ENCODE data around the gene MS4A7. TPM values are rescaled to one million over a fixed set of nuclear protein-coding genes. Genes with fewer than 3 reads are reported as not detected.
"Not testable (repeated sequence)": the region's sequence is repeated elsewhere in the genome, so short reads cannot be mapped to it uniquely, and the experiment has no call there.

Gene MS4A7
- 3.3 TPM for total RNA-seq

DNA sequence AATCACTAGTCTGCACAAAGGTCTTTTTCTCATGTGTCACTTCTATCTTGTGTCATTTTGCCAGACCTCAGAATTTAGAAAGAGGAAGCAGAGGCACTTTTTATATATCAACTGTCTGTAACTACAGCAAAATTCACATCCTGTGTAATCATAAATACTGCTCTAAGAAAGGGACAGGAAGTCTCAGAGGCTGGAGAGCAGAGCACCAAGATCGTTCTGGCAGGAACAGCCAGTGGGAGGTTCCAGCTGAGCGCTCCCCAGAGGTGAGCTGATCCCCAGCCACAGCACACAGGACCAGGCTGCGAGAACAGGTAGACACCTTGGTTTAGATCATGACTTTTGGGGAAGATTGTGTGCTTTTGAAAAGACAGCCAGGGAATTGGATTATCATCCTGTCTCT is at the start of gene MS4A7:
MS4A7 (plus strand) TSS at position 179 of the 400 bp plus-strand sequence. CDS start 4,610 bp downstream, outside the sequence.
- no peak for DNase-seq

GRCh38 chr11:60332846-60333245 is 45.5 kb upstream of the MS4A7 start:
- no peak for DNase-seq

DNA sequence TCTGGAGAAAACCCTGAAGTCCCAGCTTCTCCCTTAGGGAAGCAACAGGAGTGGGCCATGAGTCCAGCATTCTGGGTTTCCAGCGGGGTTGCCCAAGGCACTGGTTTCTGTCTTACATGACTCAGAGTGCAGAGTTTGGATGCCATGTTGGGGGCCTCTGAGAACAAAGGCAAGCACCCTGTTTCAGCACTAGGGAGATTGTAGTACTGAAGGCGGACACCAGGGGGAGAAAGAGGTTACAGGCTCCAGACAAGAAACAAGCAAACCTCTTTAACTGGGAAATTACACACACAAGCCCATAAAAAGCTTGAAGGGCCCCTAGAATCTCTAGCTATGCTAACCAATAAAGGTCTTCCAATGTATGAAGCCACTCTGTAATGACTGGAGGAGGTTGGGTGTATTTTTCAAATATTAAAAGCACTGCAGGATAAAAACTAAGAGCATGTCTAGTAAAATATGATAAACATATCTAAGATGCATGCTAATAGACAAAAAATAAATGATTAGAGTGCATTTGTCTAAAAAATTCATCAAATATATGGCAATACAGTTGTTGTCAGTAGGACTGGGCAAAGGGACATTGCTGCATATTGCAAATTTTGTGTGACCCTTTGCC is 44.2 kb upstream of the MS4A7 start:
- no peak for DNase-seq

DNA sequence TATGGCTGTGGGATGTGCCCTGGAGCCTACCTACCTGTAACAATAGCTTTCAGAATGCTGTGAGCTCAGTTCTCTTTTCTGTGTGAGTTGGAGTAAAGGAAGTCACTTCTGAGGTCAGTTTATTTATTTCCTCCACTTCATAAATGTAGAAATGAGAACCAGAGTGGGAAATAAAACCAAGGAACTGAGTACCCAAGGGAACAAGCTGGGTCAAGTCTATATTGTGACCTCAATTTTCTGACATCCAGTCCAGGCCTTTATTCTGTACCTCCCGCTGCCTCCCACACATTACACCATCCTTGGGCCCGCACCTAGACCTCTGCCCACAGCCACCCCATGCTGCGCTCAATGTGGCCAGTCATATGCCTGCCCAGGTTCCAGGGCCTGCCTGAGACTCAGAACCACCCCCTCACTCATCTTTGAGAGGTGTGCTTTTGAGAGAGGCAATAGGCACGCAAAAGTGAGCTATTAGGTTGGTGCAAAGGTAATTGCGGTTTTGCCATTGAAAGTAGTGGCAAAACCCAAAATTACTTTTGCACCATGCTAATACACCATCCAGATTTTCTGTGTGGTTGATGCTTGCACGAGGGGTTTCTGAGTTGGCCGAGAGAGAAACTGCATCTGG is 41.5 kb upstream of the MS4A7 start:
- no peak for DNase-seq

GRCh38 chr11:60338053-60338452 is 40.3 kb upstream of the MS4A7 start:
- DNase-seq, result no peak

- DNase-seq, result no peak
Observed at GRCh38 chr11:60339356-60339755, 39.0 kb upstream of the MS4A7 start.

DNA sequence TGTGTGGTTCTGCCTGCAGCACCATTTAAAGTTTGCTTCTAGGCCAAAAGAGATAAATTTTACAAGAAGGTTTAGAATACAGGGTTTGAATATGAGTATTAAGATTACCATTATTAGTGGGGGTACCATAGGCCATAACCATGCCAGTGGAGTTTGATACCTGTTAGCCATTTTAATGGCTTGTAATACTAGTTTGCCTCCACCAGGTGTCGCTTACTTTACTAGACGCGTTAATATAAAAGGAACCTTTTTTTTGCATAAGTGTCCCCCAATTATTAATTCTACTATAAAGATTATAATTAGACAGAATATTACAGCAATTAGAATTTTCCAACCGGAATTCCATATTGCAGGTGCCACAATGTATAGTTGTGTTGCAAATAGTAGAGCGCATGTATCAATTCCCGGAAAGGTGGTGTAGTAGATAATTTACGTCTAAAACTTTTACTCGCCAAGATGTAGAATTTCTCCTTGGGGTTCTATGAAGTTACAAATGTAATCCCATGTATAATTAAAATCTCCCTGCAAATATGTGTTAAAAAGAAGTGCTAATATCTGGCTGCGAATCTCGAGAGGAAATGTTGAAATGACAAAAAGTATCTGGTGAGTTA is 35.1 kb upstream of the MS4A7 start:
- DNase-seq, result no peak

- no peak for DNase-seq
Observed at GRCh38 chr11:60344146-60344545, 34.2 kb upstream of the MS4A7 start.

DNA sequence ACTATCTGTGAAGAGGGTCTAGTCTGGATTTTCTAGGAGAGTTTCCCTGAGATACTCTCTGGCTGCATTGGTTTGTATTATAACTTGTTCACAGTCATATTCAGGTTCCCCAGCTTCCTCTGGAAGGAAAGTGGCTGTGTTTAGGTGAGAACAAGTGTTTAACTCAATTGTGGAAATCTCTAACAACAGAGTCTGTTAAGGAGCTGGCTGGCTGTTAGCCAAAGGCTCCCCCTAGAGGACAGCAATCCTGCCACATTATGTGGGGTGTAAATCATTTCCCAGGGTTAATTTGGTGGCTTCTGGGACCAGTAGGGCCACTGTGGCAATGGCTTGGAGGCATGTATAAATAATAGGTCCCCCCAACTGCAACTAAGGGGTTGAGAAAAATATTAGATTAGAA is 32.8 kb upstream of the MS4A7 start:
- no peak for DNase-seq

GRCh38 chr11:60347084-60347797 is 31.1 kb upstream of the MS4A7 start:
- DNase-seq, result no peak

DNA sequence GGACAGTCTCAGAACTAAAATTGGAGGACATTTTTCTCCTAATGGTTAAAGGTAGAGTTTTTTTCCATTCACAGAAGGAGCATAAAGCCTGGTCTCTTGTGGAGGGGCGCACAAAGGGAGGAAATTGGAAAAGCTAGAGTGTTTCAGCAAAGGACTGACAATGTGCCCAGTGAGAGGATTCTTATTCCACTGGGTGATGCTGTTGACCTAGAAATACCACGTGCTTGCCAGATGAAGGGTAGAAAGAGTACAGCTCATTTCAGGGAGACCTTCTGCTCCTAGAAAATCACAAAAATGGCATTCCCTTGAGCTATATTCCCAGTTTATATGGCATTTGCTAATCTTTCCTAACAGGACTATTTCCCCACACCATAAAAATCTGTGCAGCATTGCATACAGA is 30.2 kb upstream of the MS4A7 start:
- DNase-seq, result no peak

GRCh38 chr11:60349990-60350389 is 28.3 kb upstream of the MS4A7 start:
- DNase-seq, result no peak

DNA sequence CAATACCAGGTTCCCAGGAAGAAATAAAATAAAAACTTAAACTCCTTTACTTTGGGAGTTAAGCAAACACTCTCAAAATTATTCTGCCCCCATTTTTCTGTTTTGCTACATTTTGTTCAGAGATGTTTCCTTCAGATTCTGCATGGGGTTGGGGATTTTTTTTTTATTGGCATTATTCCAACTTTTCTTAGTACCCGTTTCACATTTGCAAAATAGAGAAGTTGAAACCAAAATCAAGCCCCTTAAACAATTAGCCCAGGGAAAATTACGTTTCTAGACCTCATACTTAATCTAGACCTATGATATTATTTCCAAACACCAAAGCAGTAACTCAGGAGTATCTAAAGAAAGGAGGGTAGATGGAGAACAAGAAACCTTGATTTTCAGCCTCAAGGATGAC is 20.6 kb upstream of the MS4A7 start:
- no peak for DNase-seq

DNA sequence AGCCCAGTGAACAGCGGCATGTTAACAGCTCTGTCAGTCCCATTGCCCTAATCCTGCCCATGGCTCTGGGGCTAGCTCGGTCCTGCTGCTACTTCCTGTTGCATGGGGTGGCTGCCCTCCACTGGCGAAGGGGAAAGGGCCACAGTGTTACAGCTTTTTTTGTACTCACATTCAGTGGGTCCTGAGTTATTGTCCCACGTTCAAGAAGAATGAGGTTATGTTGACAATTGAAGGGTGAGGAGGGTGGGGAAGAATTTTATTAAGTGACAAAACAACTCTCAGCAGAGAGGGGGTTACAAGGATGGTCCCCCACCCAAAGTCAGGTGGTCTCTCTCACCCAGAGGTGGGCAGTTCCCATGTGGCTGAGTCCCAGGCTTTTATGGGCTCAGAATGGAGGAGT is 17.7 kb upstream of the MS4A7 start:
- DNase-seq, result no peak

DNA sequence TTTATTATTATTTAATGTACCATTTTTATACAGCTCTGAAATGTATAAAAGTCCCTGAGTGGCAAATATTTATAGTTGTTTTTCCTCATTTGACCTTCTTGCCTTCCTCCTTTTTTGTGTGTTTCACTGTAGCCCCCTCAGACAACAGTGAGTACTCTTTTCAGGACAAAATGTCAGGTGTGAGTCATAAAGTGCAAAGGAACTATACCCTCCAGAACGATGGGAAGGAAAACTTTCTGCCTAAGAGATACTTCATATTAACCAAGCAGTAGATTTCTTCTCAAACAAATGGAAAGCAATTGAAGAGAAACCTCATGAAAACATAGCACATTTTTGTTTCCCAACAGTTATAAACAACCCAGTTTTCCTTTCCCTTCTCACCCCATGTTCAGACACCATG is 16.1 kb upstream of the MS4A7 start:
- DNase-seq, result no peak

- peak; percentile 8 for DNase-seq
Observed at GRCh38 chr11:60363542-60364470, 14.5 kb upstream of the MS4A7 start.

DNA sequence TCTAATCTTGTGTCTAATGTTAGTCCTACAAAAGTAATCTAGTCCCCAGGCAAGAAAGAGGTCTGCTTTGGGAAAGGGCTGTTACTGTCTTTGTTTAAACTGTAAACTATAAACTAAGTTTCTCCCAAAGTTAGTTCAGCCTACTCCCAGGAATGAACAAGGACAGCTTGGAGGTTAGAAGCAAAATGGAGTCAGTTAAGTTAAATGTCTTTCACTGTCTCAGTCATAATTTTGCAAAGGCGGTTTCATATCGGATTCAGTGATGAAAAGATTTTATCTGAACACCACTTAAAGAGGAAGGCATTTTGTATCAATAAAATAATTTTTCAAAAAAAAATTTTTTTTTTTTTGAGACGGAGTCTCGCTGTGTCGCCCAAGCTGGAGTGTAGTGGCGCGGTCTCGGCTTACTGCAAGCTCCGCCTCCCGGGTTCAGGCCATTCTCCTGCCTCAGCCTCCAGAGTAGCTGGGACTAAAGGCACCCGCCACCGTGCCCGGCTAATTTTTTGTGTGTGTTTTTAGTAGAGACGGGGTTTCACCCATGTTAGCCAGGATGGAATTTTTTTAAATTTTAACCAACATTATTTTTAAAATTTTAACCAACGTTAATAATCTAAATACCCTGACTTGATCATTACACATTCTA is 11.9 kb upstream of the MS4A7 start:
- DNase-seq, result not testable (repeated sequence)

GRCh38 chr11:60367009-60367408 is 11.3 kb upstream of the MS4A7 start:
- DNase-seq, result no peak

- DNase-seq, result no peak
Observed at GRCh38 chr11:60367896-60368295, 10.4 kb upstream of the MS4A7 start.

GRCh38 chr11:60370252-60370810 is 8.0 kb upstream of the MS4A7 start:
- no peak for DNase-seq

GRCh38 chr11:60370811-60371298 is 7.5 kb upstream of the MS4A7 start:
- no peak for DNase-seq
